Neural crest cell (in vitro differentiated cells): ENCODE results near the gene DPM3. TPM values are rescaled to one million over a fixed set of nuclear protein-coding genes. Genes with fewer than 3 reads are reported as not detected.
"Not testable (repeated sequence)": the region's sequence is repeated elsewhere in the genome, so short reads cannot be mapped to it uniquely, and the experiment has no call there.

Experiments
- DNase-seq: peaks from one replicate; pipeline ENCODE4 v3.0.0; 2021; ENCODE audit warnings: low read depth, mixed read lengths, low spot score
- H3K27ac Mint-ChIP-seq: one replicate; pipeline ENCODE4 v1.8.0; 2021; ENCODE audit warnings: mild to moderate bottlenecking, mixed read lengths; ENCODE audit not compliant: unreplicated experiment
- H3K27me3 Mint-ChIP-seq: 2 replicates; pipeline ENCODE4 v1.8.0; 2021; ENCODE audit warnings: low read depth, mild to moderate bottlenecking, mixed read lengths
- H3K36me3 Mint-ChIP-seq: 2 replicates; pipeline ENCODE4 v1.8.0; 2021; ENCODE audit warnings: low read depth, mild to moderate bottlenecking, mixed read lengths
- H3K4me1 Mint-ChIP-seq: 2 replicates; pipeline ENCODE4 v1.8.0; 2021; ENCODE audit warnings: mixed read lengths
- H3K4me3 Mint-ChIP-seq: one replicate; pipeline ENCODE4 v1.8.0; 2021; ENCODE audit warnings: mild to moderate bottlenecking, mixed read lengths
- H3K9me3 Mint-ChIP-seq: 2 replicates; pipeline ENCODE4 v1.8.0; 2021; ENCODE audit warnings: mixed read lengths
- CTCF ChIP-seq: fragments of 200-600 bp; sonication (generic); conservative IDR thresholded peaks from 2 replicates; pipeline ENCODE4 v1.5.0; 2021; ENCODE audit warnings: antibody characterized with exemption, mild to moderate bottlenecking
- total RNA-seq: library from RNA; stranded (reverse); gene quantifications from 2 replicates; pipeline ENCODE4 v1.2.1, GENCODE V29; 2021

DPM3 gene
- total RNA-seq, 1 donor from 2014 or later, result 80.0 TPM

GRCh38 chr1:155170101-155170785 lies 29.9 kb upstream of the DPM3 start:
- Mint-ChIP-seq H3K27me3 (peaks cover 3% of the 10 kb centered on the region), H3K9me3 (no peaks in the 10 kb centered on the region), H3K36me3 (peaks cover 6% of the 10 kb centered on the region), H3K27ac (no peak overlapping the region), H3K4me1 (peaks cover 43% of the 10 kb centered on the region), H3K4me3 (peak overlapping the region; percentile 78)
- DNase-seq, result no peak
- TF ChIP-seq CTCF, result no peak

GRCh38 chr1:155169541-155169940 lies 29.2 kb upstream of the DPM3 start:
- H3K27me3 Mint-ChIP-seq, result peaks cover 3% of the 10 kb centered on the region
- H3K36me3 Mint-ChIP-seq, result peaks cover 6% of the 10 kb centered on the region
- DNase-seq, result no peak
- H3K27ac Mint-ChIP-seq, result no peak overlapping the region
- peak overlapping the region; percentile 22 for H3K4me3 Mint-ChIP-seq
- no peaks in the 10 kb centered on the region for H3K9me3 Mint-ChIP-seq
- TF ChIP-seq CTCF, result no peak
- peaks cover 37% of the 10 kb centered on the region for H3K4me1 Mint-ChIP-seq

GRCh38 chr1:155168456-155169210 lies 28.3 kb upstream of the DPM3 start:
- Mint-ChIP-seq H3K36me3 (peaks cover 6% of the 10 kb centered on the region), H3K4me3 (peak overlapping the region; percentile 41), H3K9me3 (peaks cover 4% of the 10 kb centered on the region), H3K27ac (no peak overlapping the region), H3K27me3 (peaks cover 3% of the 10 kb centered on the region), H3K4me1 (peaks cover 31% of the 10 kb centered on the region)
- TF ChIP-seq CTCF, result no peak
- DNase-seq, result no peak

GRCh38 chr1:155168105-155168445 lies 27.7 kb upstream of the DPM3 start:
- H3K27me3 Mint-ChIP-seq, result not testable (repeated sequence)
- H3K4me3 Mint-ChIP-seq, result peak overlapping the region; percentile 79

GRCh38 chr1:155167166-155168104 lies 27.1 kb upstream of the DPM3 start:
- Mint-ChIP-seq H3K9me3 (peaks cover 4% of the 10 kb centered on the region), H3K36me3 (peaks cover 4% of the 10 kb centered on the region), H3K4me3 (peak overlapping the region; percentile 79), H3K27ac (no peak overlapping the region), H3K4me1 (peaks cover 21% of the 10 kb centered on the region), H3K27me3 (no peaks in the 10 kb centered on the region)
- peak; percentile 87 for DNase-seq
- TF ChIP-seq CTCF, result peak; percentile 89

More at GRCh38 chr1:155168105-155168445, 27.7 kb upstream of the DPM3 start:
- not testable (repeated sequence) for H3K36me3 Mint-ChIP-seq, H3K9me3 Mint-ChIP-seq, DNase-seq, H3K27ac Mint-ChIP-seq
- H3K4me1 Mint-ChIP-seq, result peaks cover 25% of the 10 kb centered on the region
